HL-60 (cell line): ENCODE measurements around the gene ABCA9.

ENCODE experiments used
- POLR2AphosphoS5 ChIP-seq: IDR thresholded peaks from 2 replicates; pipeline ENCODE4 v1.6.1; 2012; ENCODE audit warnings: low read depth
- TF ChIP-seq, protein P1 (sequence below): IDR thresholded peaks from one replicate; pipeline ENCODE4 v1.5.1; 2011; ENCODE audit warnings: low read length, control low read depth, inconsistent platforms; ENCODE audit not compliant: insufficient read depth

DNA sequence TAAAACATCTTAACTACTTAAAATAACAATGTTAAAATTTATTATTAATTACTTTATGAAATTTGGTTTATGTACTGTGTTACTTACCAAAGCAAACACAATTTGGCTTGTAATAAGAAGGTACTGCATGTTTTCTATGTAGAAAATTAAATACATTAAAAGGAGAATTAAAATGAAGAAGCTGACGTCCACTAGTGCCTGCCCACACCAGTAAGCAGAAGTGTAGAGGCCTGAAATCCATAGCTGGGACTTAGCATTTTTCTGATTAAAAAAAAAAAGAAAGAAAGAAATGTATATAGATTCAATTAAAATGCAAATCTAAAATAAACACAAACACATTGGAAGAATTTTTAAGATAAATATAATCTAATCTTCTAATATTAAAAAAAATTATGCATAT lies 35.8 kb upstream of the ABCA9 start:
- TF ChIP-seq, protein P1, sequence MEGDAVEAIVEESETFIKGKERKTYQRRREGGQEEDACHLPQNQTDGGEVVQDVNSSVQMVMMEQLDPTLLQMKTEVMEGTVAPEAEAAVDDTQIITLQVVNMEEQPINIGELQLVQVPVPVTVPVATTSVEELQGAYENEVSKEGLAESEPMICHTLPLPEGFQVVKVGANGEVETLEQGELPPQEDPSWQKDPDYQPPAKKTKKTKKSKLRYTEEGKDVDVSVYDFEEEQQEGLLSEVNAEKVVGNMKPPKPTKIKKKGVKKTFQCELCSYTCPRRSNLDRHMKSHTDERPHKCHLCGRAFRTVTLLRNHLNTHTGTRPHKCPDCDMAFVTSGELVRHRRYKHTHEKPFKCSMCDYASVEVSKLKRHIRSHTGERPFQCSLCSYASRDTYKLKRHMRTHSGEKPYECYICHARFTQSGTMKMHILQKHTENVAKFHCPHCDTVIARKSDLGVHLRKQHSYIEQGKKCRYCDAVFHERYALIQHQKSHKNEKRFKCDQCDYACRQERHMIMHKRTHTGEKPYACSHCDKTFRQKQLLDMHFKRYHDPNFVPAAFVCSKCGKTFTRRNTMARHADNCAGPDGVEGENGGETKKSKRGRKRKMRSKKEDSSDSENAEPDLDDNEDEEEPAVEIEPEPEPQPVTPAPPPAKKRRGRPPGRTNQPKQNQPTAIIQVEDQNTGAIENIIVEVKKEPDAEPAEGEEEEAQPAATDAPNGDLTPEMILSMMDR: no peak
- no peak for TF ChIP-seq POLR2AphosphoS5
